CD14-positive monocyte (primary cell): Measurements from ENCODE around the gene DLK2. TPM values are rescaled to one million over a fixed set of nuclear protein-coding genes. Genes with fewer than 3 reads are reported as not detected.

Experiments
- DNase-seq, 3 donors: peaks; one replicate each; pipeline ENCODE4 v3.0.0-alpha.2; 2011 to 2022
- H2AFZ ChIP-seq: 2 replicates; pipeline ENCODE4 v1.6.0; 2012; ENCODE audit warnings: mild to moderate bottlenecking, low read depth, low read length, inconsistent platforms; ENCODE audit not compliant: insufficient read depth, poor library complexity, severe bottlenecking
- H3K27ac ChIP-seq, 2 donors: 1 replicate in 1 of 2; 2 replicates in 1 of 2; pipeline ENCODE4 v1.5.1; 2012 to 2013; ENCODE audit warnings: low read length in 2 of 2, control low read depth in 1 of 2, inconsistent platforms in 1 of 2, low read depth in 1 of 2, mild to moderate bottlenecking in 1 of 2
- H3K27me3 ChIP-seq, 2 donors: one replicate each; pipeline versions ENCODE4 v1.6.0 to v1.6.1; 2011 to 2013; ENCODE audit warnings: low read length in 2 of 2; ENCODE audit not compliant: control insufficient read depth in 2 of 2, insufficient read depth in 2 of 2
- H3K36me3 ChIP-seq, 2 donors: replicated peaks in 1 of 2; 1 replicate in 1 of 2; 2 replicates in 1 of 2; pipeline versions ENCODE4 v1.5.1 to v1.6.1; 2012 to 2013; ENCODE audit warnings: low read length in 2 of 2, control low read depth in 1 of 2, inconsistent platforms in 1 of 2, mild to moderate bottlenecking in 1 of 2; ENCODE audit not compliant: insufficient read depth in 2 of 2, control insufficient read depth in 1 of 2
- H3K4me1 ChIP-seq, 2 donors: 1 replicate in 1 of 2; 2 replicates in 1 of 2; pipeline versions ENCODE4 v1.5.1 to v1.6.1; 2012 to 2013; ENCODE audit warnings: low read length in 2 of 2, control low read depth in 1 of 2, inconsistent platforms in 1 of 2, mild to moderate bottlenecking in 1 of 2, moderate library complexity in 1 of 2; ENCODE audit not compliant: insufficient read depth in 2 of 2, control insufficient read depth in 1 of 2
- H3K4me2 ChIP-seq: replicated peaks from 2 replicates; pipeline ENCODE3; 2012; ENCODE audit warnings: low read length, moderate library complexity, mild to moderate bottlenecking; ENCODE audit not compliant: poor library complexity, severe bottlenecking; ENCODE audit errors: extremely low read depth
- H3K4me3 ChIP-seq, 3 experiments: fragments of 200-600 bp in 1 of 3; sonication (generic) in 1 of 3; replicated peaks in 1 of 3; 1 replicate in 2 of 3; 2 replicates in 1 of 3; pipeline ENCODE4 v1.5.1; 2011 to 2013; ENCODE audit warnings: low read length in 3 of 3, mild to moderate bottlenecking in 3 of 3, control low read depth in 2 of 3, low read depth in 2 of 3, inconsistent platforms in 1 of 3, moderate library complexity in 1 of 3
- H3K79me2 ChIP-seq: 2 replicates; pipeline ENCODE4 v1.6.0; 2012; ENCODE audit warnings: mild to moderate bottlenecking, control low read depth, inconsistent platforms, low read length, moderate library complexity; ENCODE audit not compliant: insufficient read depth
- H3K9ac ChIP-seq: 2 replicates; pipeline ENCODE4 v1.6.0; 2017; ENCODE audit warnings: low read length, mild to moderate bottlenecking; ENCODE audit not compliant: insufficient read depth, poor library complexity, severe bottlenecking
- H3K9me3 ChIP-seq, 2 donors: replicated peaks in 1 of 2; 1 replicate in 1 of 2; 2 replicates in 1 of 2; pipeline versions ENCODE4 v1.5.1 to v1.6.1; 2012 to 2013; ENCODE audit warnings: low read length in 2 of 2, control low read depth in 1 of 2; ENCODE audit not compliant: control insufficient read depth in 1 of 2, insufficient read depth in 1 of 2
- H4K20me1 ChIP-seq: 2 replicates; pipeline ENCODE4 v1.6.0; 2012; ENCODE audit warnings: mild to moderate bottlenecking, low read length, control low read depth, moderate library complexity; ENCODE audit not compliant: insufficient read depth
- H3K27ac Mint-ChIP-seq, 7 donors: one replicate each; pipeline ENCODE4 v1.8.0; 2020; ENCODE audit warnings: mild to moderate bottlenecking in 7 of 7, mixed read lengths in 7 of 7, moderate library complexity in 6 of 7, inconsistent platforms in 2 of 7
- H3K27me3 Mint-ChIP-seq, 3 donors: one replicate each; pipeline ENCODE4 v1.8.0; 2021 to 2022; ENCODE audit warnings: low read depth in 3 of 3, mild to moderate bottlenecking in 3 of 3, mixed read lengths in 3 of 3, moderate library complexity in 3 of 3, inconsistent platforms in 1 of 3
- H3K36me3 Mint-ChIP-seq, 2 donors: one replicate each; pipeline ENCODE4 v1.8.0; 2020; ENCODE audit warnings: mixed read lengths in 2 of 2, inconsistent platforms in 1 of 2, mild to moderate bottlenecking in 1 of 2
- H3K4me1 Mint-ChIP-seq: one replicate; pipeline ENCODE4 v1.8.0; 2020; ENCODE audit warnings: mild to moderate bottlenecking, mixed read lengths
- H3K4me3 Mint-ChIP-seq, 2 donors: one replicate each; pipeline ENCODE4 v1.8.0; 2020; ENCODE audit warnings: mild to moderate bottlenecking in 2 of 2, mixed read lengths in 2 of 2, moderate library complexity in 1 of 2
- H3K9me3 Mint-ChIP-seq, 7 donors: one replicate each; pipeline ENCODE4 v1.8.0; 2020 to 2022; ENCODE audit warnings: mixed read lengths in 7 of 7, mild to moderate bottlenecking in 6 of 7, moderate library complexity in 6 of 7, inconsistent platforms in 2 of 7
- CTCF ChIP-seq: fragments of 200-600 bp; IDR thresholded peaks from one replicate; pipeline ENCODE4 v1.8.0; 2022; ENCODE audit warnings: antibody characterized with exemption, mild to moderate bottlenecking
- WGBS: methylation state at CpG from one replicate; pipeline ENCODE4 v1.1.5; 2013; ENCODE audit warnings: missing lambda C conversion rate; ENCODE audit not compliant: insufficient coverage; 5-methylcytosine and 5-hydroxymethylcytosine counted together
- intact Hi-C, 2 donors: fragments of 100-400 bp; cut with micrococcal nuclease; formaldehyde crosslinking; loops; one replicate each; pipeline versions ENCODE4 v1.15.0 to v1.15.1; 2023
- polyA plus RNA-seq, 3 donors: library from polyadenylated mRNA; depleted of rRNA in 1 of 3; unstranded in 2 of 3; stranded (reverse) in 1 of 3; fragments of 300-500 nt in 2 of 3; fragments of >200 nt in 1 of 3; fragmentation: Illumina TruSeq in 2 of 3; gene quantifications; 1 replicate in 2 of 3; 2 replicates in 1 of 3; pipeline ENCODE4 v1.2.3, GENCODE V29; 2012 to 2021

The DLK2 gene
- polyA plus RNA-seq, 3 donors = 0.08 TPM; not detected in 2

GRCh38 chr6:43496370-43497128 is 41.2 kb upstream of the DLK2 start:
- Histone ChIP-seq H3K27me3 (no peaks in the 10 kb centered on the region), H3K9ac (no peak overlapping the region), H3K4me3 (no peak overlapping the region), H2AFZ (no peak overlapping the region), H3K4me2 (no peak overlapping the region), H3K36me3 (peaks cover 44 to 83% of the 10 kb centered on the region in 2 donors), H3K27ac (no peak overlapping the region), H3K4me1 (no peaks in the 10 kb centered on the region), H3K9me3 (no peaks in the 10 kb centered on the region), H4K20me1 (peaks cover 34% of the 10 kb centered on the region), H3K79me2 (no peaks in the 10 kb centered on the region)
- Mint-ChIP-seq H3K36me3 (peaks cover 48 to 55% of the 10 kb centered on the region in 2 donors), H3K27ac (peak overlapping the region in 2 of 7 donors; percentile 37 to 69), H3K4me3 (no peak overlapping the region), H3K4me1 (peaks cover 8% of the 10 kb centered on the region), H3K9me3 (no peaks in the 10 kb centered on the region), H3K27me3 (peaks cover 0 to 4% (median 0%) of the 10 kb centered on the region in 3 donors)
- intact Hi-C loops = no loop called here
- WGBS = 90% methylated on average over 6 of the region's 18 CpGs
- TF ChIP-seq CTCF = no peak
- DNase-seq = no peak

GRCh38 chr6:43495409-43495941 is 40.1 kb upstream of the DLK2 start:
- Histone ChIP-seq H3K4me2 (no peak overlapping the region), H3K4me3 (no peak overlapping the region)
- intact Hi-C loops = no loop called here

More at GRCh38 chr6:43495409-43495941, 40.1 kb upstream of the DLK2 start:
- Mint-ChIP-seq H3K4me1 (peaks cover 8% of the 10 kb centered on the region), H3K36me3 (peaks cover 37 to 46% of the 10 kb centered on the region in 2 donors), H3K4me3 (no peak overlapping the region), H3K9me3 (no peaks in the 10 kb centered on the region), H3K27me3 (peaks cover 0 to 4% (median 0%) of the 10 kb centered on the region in 3 donors), H3K27ac (peak overlapping the region in 5 of 7 donors; percentile 10 to 86 (median 26))
- H3K79me2 ChIP-seq = no peaks in the 10 kb centered on the region
- TF ChIP-seq CTCF = no peak
- no peaks in the 10 kb centered on the region for H3K27me3 ChIP-seq
- 62% methylated on average over 3 of the region's 4 CpGs for WGBS
- H2AFZ ChIP-seq = no peak overlapping the region
- H3K4me1 ChIP-seq = no peaks in the 10 kb centered on the region
- no peak overlapping the region for H3K27ac ChIP-seq
- H4K20me1 ChIP-seq = peaks cover 37% of the 10 kb centered on the region
- H3K36me3 ChIP-seq = peaks cover 36 to 72% of the 10 kb centered on the region in 2 donors
- H3K9ac ChIP-seq = no peak overlapping the region
- no peak for DNase-seq
- H3K9me3 ChIP-seq = no peaks in the 10 kb centered on the region
